ENCODE results near the gene KDM6A. TPM values are rescaled to one million over a fixed set of nuclear protein-coding genes. Genes with fewer than 3 reads are reported as not detected.
A peak's percentile ranks its signal among the peaks of the same experiment; 100 is the strongest.
"Not testable (repeated sequence)": the region's sequence is repeated elsewhere in the genome, so short reads cannot be mapped to it uniquely, and the experiment has no call there.

The KDM6A gene
- polyA plus RNA-seq, 6 donors from 2014 or later = 7.5 to 22.4 (median 18.5) TPM

DNA sequence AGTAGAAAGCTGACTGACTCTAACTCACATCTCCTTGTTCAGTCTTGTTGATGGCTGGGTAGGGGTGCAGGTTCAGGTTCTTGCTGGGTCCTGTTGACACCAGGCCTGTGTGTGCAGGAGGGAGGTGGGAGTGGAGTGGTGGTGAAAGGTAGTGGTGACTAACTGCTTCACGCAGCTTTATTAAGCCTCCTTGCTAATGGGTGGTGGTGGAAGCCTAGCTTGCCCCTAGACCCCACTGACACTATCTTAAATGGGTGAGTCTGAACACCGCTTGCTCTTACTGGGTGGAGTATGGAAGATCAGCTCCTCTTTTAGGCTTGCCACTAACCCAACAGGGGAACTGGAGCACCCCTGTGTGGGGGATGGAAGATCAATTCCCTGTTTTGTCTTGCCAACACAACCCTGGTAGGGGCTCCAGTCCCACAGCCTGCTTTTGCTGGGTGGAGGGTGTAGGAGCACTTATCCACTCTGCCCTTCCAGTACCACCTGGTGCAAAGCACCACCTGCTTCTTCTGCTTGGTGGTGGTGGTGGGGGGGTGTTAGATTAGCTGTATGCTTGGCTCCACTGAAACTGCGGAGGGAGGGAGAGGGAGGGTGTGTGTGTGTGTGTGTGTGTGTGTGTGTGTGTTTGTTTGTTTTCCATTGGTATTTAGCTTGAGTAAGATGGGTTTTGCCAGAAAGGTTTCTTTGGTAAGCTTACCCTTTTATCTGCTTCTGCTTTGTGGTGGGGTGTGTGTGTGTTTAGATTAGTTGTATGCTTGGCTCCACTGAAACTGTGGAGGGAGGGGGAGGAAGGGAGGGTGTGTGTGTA lies 25.6 kb downstream of the KDM6A start:
- peak; percentile 40 to 53 for ATAC-seq (ENCODE audit: low read depth in 2 of 2)
- no peaks in the 10 kb centered on the region for H3K27me3 Mint-ChIP-seq
- H3K9me3 Mint-ChIP-seq = peaks cover 2 to 40% (median 35%) of the 10 kb centered on the region in 7 donors
- DNase-seq = no peak
- peaks cover 5 to 14% of the 10 kb centered on the region in 2 donors for H3K36me3 Mint-ChIP-seq
- peak overlapping the region; percentile 7 to 93 (median 81) for H3K27ac Mint-ChIP-seq
- H3K4me3 Mint-ChIP-seq = peak overlapping the region in 6 of 8 donors; percentile 48 to 84 (median 76)
- H3K4me1 Mint-ChIP-seq = peaks cover 34 to 82% (median 46%) of the 10 kb centered on the region in 3 donors

DNA sequence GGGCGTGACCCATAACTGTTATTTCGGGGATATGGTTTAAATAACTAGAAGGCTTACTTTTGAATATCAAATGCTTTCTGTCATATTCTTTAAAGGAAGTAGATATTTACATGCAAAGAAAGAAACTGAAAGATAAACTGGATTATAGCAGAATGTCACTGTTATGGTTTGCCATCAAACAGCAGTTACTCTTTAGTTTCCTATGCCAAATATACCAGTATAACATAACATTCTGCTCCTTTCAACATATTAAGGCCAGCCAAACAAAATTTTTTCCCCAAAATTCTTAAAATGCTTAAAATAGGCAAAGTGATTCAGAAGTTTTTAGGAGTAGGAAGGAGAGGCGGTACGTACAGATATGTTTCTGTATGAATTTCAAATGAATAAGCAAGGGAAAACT lies 27.0 kb downstream of the KDM6A start:
- Mint-ChIP-seq H3K27ac (peak overlapping the region in 4 of 6 donors; percentile 48 to 95 (median 84)), H3K4me3 (peak overlapping the region; percentile 48 to 88 (median 79)), H3K27me3 (no peaks in the 10 kb centered on the region), H3K4me1 (peaks cover 35 to 88% (median 50%) of the 10 kb centered on the region in 3 donors), H3K9me3 (peaks cover 2 to 38% (median 28%) of the 10 kb centered on the region in 7 donors), H3K36me3 (peaks cover 5 to 14% of the 10 kb centered on the region in 2 donors)
- DNase-seq (no peak), ATAC-seq (ENCODE audit: low read depth in 2 of 2) (peak; percentile 27 to 31)

- Mint-ChIP-seq H3K27ac (peak overlapping the region in 2 of 6 donors; percentile 55 to 73), H3K27me3 (no peaks in the 10 kb centered on the region), H3K4me1 (peaks cover 56 to 92% (median 68%) of the 10 kb centered on the region in 3 donors), H3K9me3 (peaks cover 0 to 13% (median 4%) of the 10 kb centered on the region in 7 donors), H3K4me3 (peak overlapping the region in 3 of 8 donors; percentile 26 to 50 (median 27)), H3K36me3 (peaks cover 0 to 5% of the 10 kb centered on the region in 2 donors)
- DNase-seq (no peak), ATAC-seq (ENCODE audit: low read depth in 2 of 2) (no peak)
Observed at GRCh38 chrX:44903107-44903506, 30.1 kb downstream of the KDM6A start.

DNA sequence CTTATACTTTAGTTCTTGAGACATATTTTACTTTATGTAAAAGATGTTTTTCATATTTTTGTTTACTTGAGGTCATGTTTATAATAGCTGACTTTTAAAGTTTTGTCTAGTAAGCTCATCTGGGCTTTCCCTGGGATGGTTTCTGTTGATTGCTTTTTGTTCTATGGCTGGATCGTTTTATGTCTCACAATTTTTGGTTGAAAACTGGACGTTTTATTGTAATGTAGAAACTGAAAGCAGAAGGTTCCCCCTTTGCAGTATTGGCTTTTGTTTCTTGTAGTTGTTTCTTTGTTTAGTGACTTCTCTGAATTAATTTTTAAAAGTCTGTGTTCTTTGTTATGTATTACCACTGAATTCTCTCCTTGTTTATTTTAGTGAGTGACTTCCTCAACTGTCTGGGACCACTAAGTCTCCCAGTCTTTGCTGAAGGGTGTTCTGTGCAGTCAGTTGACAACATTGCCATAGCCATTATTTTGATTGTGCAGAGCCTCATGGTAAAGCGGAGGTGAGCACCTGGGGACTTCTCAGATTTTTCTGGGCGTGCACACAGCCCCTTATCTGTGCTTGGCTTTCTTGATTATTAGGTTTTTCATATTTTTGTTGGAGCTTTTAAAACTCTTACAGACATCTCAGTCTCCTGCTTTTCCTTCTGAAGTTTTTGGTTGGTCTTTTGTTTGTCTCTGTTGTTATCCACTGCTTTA lies 31.0 kb downstream of the KDM6A start:
- peak overlapping the region in 5 of 6 donors; percentile 40 to 80 (median 58) for H3K27ac Mint-ChIP-seq
- peak; percentile 47 to 54 for ATAC-seq (ENCODE audit: low read depth in 2 of 2)
- H3K4me1 Mint-ChIP-seq = peaks cover 53 to 92% (median 66%) of the 10 kb centered on the region in 3 donors
- H3K9me3 Mint-ChIP-seq = peaks cover 0 to 9% (median 4%) of the 10 kb centered on the region in 7 donors
- no peaks in the 10 kb centered on the region for H3K27me3 Mint-ChIP-seq
- H3K4me3 Mint-ChIP-seq = peak overlapping the region; percentile 50 to 80 (median 74)
- no peak for DNase-seq
- H3K36me3 Mint-ChIP-seq = peaks cover 0 to 5% of the 10 kb centered on the region in 2 donors

- Mint-ChIP-seq H3K9me3 (peaks cover 0 to 9% (median 4%) of the 10 kb centered on the region in 7 donors), H3K27me3 (no peaks in the 10 kb centered on the region), H3K36me3 (peaks cover 0 to 5% of the 10 kb centered on the region in 2 donors), H3K27ac (peak overlapping the region in 3 of 6 donors; percentile 11 to 55 (median 22)), H3K4me1 (peaks cover 47 to 90% (median 65%) of the 10 kb centered on the region in 3 donors), H3K4me3 (peak overlapping the region in 7 of 8 donors; percentile 5 to 79 (median 72))
- DNase-seq (no peak), ATAC-seq (ENCODE audit: low read depth in 2 of 2) (no peak)
Observed at GRCh38 chrX:44904542-44905115, 31.6 kb downstream of the KDM6A start.

GRCh38 chrX:44906041-44906440 lies 33.1 kb downstream of the KDM6A start:
- no peak for DNase-seq
- Mint-ChIP-seq H3K4me1 (peaks cover 41 to 84% (median 60%) of the 10 kb centered on the region in 3 donors), H3K27ac (peak overlapping the region in 4 of 6 donors; percentile 4 to 51 (median 12)), H3K27me3 (no peaks in the 10 kb centered on the region), H3K4me3 (peak overlapping the region; percentile 35 to 86 (median 70)), H3K9me3 (peaks cover 0 to 9% (median 4%) of the 10 kb centered on the region in 7 donors), H3K36me3 (peaks cover 0 to 5% of the 10 kb centered on the region in 2 donors)
- peak; percentile 57 to 63 for ATAC-seq (ENCODE audit: low read depth in 2 of 2)

GRCh38 chrX:44906542-44906941 lies 33.6 kb downstream of the KDM6A start:
- DNase-seq (no peak), ATAC-seq (ENCODE audit: low read depth in 2 of 2) (peak; percentile 20 to 32)
- peak overlapping the region in 5 of 6 donors; percentile 18 to 72 (median 52) for H3K27ac Mint-ChIP-seq
- peaks cover 0 to 9% (median 4%) of the 10 kb centered on the region in 7 donors for H3K9me3 Mint-ChIP-seq
- peaks cover 0 to 5% of the 10 kb centered on the region in 2 donors for H3K36me3 Mint-ChIP-seq
- H3K4me1 Mint-ChIP-seq = peaks cover 41 to 80% (median 60%) of the 10 kb centered on the region in 3 donors
- peak overlapping the region; percentile 37 to 86 (median 60) for H3K4me3 Mint-ChIP-seq
- H3K27me3 Mint-ChIP-seq = no peaks in the 10 kb centered on the region

- H3K4me1 Mint-ChIP-seq = peaks cover 38 to 75% (median 60%) of the 10 kb centered on the region in 3 donors
- ATAC-seq (ENCODE audit: low read depth in 2 of 2) (no peak), DNase-seq (no peak)
- peaks cover 0 to 4% of the 10 kb centered on the region in 2 donors for H3K36me3 Mint-ChIP-seq
- H3K27me3 Mint-ChIP-seq = no peaks in the 10 kb centered on the region
- peaks cover 0 to 8% (median 4%) of the 10 kb centered on the region in 7 donors for H3K9me3 Mint-ChIP-seq
- H3K4me3 Mint-ChIP-seq = peak overlapping the region in 5 of 8 donors; percentile 22 to 85 (median 46)
- peak overlapping the region; percentile 35 to 96 (median 67) for H3K27ac Mint-ChIP-seq
Observed at GRCh38 chrX:44908153-44908552, 35.2 kb downstream of the KDM6A start.

DNA sequence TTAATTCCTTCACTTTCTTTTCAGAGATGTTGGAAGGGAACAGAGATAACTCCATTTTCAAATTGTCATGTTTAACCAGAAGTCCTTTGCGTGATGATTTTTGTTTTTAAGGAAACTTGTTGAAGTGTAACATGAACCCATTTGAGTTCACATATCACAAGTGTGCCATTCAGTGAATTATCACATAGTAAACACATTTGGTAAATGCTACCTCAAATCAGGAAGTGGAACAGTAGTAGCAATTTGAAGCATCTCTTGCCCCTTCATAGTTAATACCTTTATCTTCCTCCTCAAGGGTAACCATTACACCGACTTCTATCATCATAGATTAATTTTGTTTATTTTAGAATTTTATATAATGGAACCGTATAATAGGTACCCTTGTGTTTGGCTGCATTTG lies 35.8 kb downstream of the KDM6A start:
- Mint-ChIP-seq H3K36me3 (no peaks in the 10 kb centered on the region), H3K4me1 (peaks cover 33 to 75% (median 56%) of the 10 kb centered on the region in 3 donors), H3K27me3 (no peaks in the 10 kb centered on the region), H3K4me3 (peak overlapping the region in 4 of 8 donors; percentile 21 to 85 (median 38)), H3K9me3 (peaks cover 0 to 5% (median 0%) of the 10 kb centered on the region in 7 donors), H3K27ac (peak overlapping the region in 3 of 6 donors; percentile 22 to 62 (median 35))
- DNase-seq (no peak), ATAC-seq (ENCODE audit: low read depth in 2 of 2) (peak in 1 of 2 donors; percentile 25)

GRCh38 chrX:44910508-44910907 lies 37.5 kb downstream of the KDM6A start:
- Mint-ChIP-seq H3K4me1 (peaks cover 34 to 74% (median 57%) of the 10 kb centered on the region in 3 donors), H3K27ac (peak overlapping the region in 1 of 6 donors; percentile 33)
- not testable (repeated sequence) for H3K9me3 Mint-ChIP-seq; H3K36me3 Mint-ChIP-seq; DNase-seq; H3K27me3 Mint-ChIP-seq; H3K4me3 Mint-ChIP-seq; ATAC-seq (ENCODE audit: low read depth in 2 of 2)

DNA sequence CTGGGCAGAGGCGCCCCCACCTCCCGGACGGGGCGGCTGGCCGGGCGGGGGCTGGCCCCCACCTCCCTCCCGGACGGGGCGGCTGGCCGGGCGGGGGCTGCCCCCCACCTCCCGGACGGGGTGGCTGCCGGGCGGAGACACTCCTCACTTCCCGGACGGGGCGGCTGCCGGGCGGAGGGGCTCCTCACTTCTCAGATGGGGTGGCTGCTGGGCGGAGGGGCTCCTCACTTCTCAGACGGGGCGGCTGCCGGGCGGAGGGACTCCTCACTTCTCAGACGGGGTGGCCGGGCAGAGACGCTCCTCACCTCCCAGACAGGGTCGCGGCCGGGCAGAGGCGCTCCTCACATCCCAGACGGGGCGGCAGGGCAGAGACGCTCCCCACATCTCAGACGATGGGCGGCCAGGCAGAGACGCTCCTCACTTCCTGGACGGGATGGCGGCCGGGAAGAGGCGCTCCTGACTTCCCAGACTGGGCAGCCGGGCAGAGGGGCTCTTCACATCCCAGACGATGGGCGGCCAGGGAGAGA lies 38.1 kb downstream of the KDM6A start:
- Mint-ChIP-seq H3K4me1 (peaks cover 29 to 73% (median 55%) of the 10 kb centered on the region in 3 donors), H3K27ac (peak overlapping the region in 1 of 6 donors; percentile 39)
- H3K27me3 Mint-ChIP-seq; ATAC-seq (ENCODE audit: low read depth in 2 of 2); H3K4me3 Mint-ChIP-seq; H3K36me3 Mint-ChIP-seq; H3K9me3 Mint-ChIP-seq; DNase-seq: not testable (repeated sequence)

- Mint-ChIP-seq H3K27me3 (no peaks in the 10 kb centered on the region), H3K4me3 (peak overlapping the region in 1 of 8 donors; percentile 15), H3K9me3 (peaks cover 0 to 2% (median 0%) of the 10 kb centered on the region in 7 donors), H3K36me3 (no peaks in the 10 kb centered on the region), H3K4me1 (peaks cover 13 to 71% (median 45%) of the 10 kb centered on the region in 3 donors), H3K27ac (peak overlapping the region in 3 of 6 donors; percentile 29 to 85 (median 60))
- DNase-seq (no peak), ATAC-seq (ENCODE audit: low read depth in 2 of 2) (no peak)
Observed at GRCh38 chrX:44913656-44914531, 40.9 kb downstream of the KDM6A start.

All from naive B cell (primary cell).